ENCODE data around the gene CGB7.
"Not testable (repeated sequence)": the region's sequence is repeated elsewhere in the genome, so short reads cannot be mapped to it uniquely, and the experiment has no call there.

The CGB7 gene

DNA sequence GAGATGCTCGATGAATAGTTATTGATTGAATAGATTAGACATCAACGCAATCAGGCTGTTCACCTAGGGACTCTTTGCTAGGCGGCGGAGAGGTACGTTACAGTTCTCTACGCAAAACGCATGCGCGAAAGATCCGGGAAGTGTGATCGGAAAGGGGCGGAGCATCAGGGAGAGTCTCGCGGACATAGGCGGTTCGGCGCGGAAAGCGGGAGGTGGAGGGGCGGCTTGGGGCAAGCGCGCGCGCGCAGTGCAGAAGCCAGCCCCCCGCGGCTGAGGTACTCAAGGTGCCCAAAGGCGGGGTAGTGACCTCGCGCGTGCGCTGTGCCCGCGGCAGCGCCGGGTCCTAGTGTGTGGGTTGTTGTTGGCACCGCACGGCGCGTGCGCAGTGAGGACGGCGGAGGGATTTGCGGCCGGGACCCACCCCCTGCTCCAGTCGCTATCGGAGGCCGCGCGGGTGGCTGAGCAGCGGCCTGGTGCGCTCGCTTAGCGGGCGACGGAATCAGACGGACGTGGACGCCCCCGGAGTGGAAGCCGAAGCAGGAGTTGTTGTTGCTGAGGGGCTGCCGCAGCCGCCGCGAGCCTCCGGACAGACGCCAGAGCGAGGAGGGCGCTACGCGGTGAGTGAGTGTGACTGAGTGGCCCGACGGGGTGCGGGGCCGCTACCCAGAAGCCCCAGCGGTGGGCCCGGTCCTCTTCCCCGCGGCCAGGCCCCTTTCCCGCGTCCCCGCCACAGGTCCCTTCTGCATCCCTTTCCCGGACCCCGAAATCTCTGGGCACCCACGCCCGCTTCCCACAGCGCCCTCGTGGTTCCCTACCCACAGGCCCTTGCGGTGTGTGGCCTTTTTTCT, 27.7 kb upstream of the CGB7 start, which contains the start of gene SNRNP70:
Gene SNRNP70 (plus strand): TSS at position 432 of the 848 bp plus-strand sequence. CDS start 964 bp downstream, outside the sequence.
- TF ChIP-seq, protein P1, sequence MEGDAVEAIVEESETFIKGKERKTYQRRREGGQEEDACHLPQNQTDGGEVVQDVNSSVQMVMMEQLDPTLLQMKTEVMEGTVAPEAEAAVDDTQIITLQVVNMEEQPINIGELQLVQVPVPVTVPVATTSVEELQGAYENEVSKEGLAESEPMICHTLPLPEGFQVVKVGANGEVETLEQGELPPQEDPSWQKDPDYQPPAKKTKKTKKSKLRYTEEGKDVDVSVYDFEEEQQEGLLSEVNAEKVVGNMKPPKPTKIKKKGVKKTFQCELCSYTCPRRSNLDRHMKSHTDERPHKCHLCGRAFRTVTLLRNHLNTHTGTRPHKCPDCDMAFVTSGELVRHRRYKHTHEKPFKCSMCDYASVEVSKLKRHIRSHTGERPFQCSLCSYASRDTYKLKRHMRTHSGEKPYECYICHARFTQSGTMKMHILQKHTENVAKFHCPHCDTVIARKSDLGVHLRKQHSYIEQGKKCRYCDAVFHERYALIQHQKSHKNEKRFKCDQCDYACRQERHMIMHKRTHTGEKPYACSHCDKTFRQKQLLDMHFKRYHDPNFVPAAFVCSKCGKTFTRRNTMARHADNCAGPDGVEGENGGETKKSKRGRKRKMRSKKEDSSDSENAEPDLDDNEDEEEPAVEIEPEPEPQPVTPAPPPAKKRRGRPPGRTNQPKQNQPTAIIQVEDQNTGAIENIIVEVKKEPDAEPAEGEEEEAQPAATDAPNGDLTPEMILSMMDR (IDR thresholded peaks at IDR 0.05; ENCODE audit: extremely low read depth, missing control alignments): no peak
- peak; percentile 99 for DNase-seq (ENCODE audit: low spot score)

DNA sequence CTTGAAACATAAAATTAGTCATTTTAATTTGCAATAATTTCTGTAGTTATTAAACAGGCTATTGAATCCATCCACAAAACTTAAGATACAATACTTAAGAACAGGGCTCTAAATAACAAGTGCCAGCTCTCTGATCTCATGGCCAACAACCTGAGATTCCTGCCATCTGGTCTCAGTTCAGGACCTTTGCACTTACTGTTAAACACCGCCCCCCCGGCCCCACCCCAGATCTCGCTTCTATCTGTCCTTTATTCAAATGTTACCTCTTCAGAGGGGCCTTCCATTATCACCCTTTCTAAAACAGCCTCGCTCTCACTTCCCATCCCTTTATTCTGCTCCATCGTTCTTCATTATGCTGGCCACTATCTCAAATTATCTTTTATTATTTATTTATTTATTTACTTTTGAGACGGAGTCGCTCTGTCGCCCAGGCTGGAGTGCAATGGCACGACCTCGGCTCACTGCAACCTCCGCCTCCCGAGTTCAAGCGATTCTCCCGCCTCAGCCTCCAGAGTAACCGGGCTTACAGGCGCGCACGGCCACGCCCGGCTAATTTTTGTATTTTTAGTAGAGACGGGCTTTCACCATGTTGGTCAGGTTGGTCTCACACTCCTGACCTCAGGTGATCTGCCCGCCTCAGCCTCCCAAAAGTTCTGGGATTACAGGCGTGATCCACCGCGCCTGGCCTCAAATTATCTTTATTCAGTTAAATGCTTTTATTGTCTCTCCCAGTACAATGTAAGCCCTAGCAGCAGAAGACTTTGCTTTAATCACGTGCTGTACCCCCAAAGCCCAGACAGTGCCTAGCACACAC, 26.9 kb upstream of the CGB7 start:
- DNase-seq (ENCODE audit: low spot score): no peak
- TF ChIP-seq, protein P1 (IDR thresholded peaks at IDR 0.05; ENCODE audit: extremely low read depth, missing control alignments): no peak

DNA sequence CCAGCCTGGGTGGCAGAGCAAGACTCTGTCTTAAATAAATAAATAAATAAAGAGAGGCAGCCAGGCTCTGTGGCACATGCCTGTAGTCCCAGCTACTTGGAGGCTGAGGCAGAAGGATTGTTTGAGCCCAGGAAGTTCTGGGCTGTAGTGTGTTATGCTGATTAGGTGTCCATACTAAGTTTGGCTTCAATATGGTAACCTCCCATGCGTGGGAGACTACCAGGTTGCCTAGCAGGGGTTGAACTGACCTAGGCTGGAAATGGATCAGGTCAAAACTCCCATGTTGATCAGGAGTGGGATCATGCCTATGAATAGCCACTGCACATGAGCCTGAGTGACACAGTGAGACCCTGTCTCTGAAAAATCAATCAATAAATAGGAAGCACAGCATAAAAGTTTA, 23.7 kb upstream of the CGB7 start:
- DNase-seq (ENCODE audit: low spot score): no peak
- TF ChIP-seq, protein P1 (IDR thresholded peaks at IDR 0.05; ENCODE audit: extremely low read depth, missing control alignments): no peak

DNA sequence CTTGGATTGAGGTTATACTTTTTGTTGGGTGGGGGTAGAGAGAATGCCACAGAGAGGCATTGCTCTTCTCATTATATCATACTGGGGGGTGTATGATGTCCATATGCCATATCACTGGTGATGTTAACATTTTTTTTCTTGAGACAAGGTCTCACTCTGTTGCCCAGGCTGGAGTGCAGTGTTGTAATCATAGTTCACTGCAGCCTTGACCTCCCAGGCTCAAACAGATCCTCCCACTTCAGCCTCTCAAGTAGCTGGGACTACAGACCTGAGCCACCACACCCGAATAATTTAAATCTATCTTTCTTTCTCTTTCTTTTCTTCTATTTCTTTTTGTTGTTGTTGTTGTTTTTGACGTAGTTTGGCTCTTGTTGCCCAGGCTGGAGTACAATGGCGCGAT, 22.8 kb upstream of the CGB7 start:
- DNase-seq (ENCODE audit: low spot score): no peak
- TF ChIP-seq, protein P1 (IDR thresholded peaks at IDR 0.05; ENCODE audit: extremely low read depth, missing control alignments): no peak

DNA sequence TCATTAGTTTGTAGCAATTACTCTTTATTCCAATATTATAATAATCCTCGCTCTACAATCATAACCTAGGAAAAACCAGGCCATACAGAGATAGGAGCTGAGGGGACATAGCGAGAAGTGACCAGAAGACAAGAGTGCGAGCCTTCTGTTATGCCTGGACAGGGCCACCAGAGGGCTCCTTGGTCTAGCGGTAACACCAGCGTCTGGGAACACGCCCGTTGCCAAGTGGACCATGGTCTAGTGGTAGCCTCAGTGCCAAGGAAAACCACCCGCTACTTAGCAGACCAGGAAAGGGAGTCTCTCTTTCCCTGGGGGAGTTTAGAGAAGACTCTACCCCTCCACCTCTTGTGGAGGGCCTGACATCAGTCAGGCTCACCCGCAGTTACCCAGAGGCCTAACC, 17.3 kb upstream of the CGB7 start:
- TF ChIP-seq, protein P1 (IDR thresholded peaks at IDR 0.05; ENCODE audit: extremely low read depth, missing control alignments): peak; percentile 51
- DNase-seq (ENCODE audit: low spot score): not testable (repeated sequence)

DNA sequence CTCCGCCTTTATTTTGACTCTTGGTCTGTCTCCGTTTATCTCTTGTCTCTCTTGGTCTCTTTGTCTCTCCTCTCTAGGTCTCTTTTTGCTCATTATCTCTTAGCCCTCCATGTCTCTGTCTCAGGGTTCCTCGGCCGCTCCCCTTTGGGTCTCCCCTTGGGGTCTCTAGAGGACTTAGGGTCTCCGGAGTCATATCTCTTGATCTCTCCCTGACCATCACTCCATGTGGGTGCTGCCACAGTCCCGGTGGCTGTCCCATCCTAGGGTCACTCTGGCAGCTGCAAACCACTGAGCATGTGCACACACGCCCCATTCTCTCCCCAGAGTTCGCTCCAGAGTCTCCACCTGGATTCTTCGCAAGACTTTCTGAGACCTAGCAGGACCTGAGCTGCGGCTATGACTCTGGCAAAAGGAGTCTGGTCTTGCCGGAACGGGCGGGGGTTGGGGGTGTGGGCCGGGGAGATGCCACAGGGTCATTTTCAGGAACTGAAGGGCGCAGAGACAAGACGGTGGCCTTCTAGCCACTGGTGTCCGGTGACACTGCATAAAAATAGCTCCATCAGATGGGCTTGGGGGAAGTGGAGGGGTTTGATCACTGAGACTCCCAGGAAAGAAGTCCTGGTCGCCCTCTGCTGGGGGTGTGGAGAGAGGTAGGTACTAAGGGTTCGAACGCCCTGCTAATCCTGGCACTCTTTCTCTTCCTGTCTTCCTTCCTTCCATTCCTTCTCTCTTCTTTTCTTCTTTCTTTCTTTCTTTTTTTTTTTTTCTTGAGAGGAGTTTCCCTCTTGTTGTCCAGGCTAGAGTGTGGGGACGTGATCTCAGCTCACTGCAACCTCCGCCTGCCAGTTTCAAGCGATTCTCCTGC, 16.2 kb upstream of the CGB7 start:
- DNase-seq (ENCODE audit: low spot score): peak; percentile 41
- TF ChIP-seq, protein P1 (IDR thresholded peaks at IDR 0.05; ENCODE audit: extremely low read depth, missing control alignments): no peak
